Keratinocyte (primary cell): ENCODE data around the gene MPP1.

Experiments
- CTCF ChIP-seq, 3 experiments: IDR thresholded peaks in 1 of 3; conservative IDR thresholded peaks in 1 of 3; optimal IDR thresholded peaks in 1 of 3; 2 replicates in 2 of 3; 3 replicates in 1 of 3; pipeline versions ENCODE3 to v1.5.1; 2011; ENCODE audit warnings: low read length in 3 of 3, mild to moderate bottlenecking in 3 of 3, moderate library complexity in 2 of 3, control low read depth in 1 of 3, inconsistent platforms in 1 of 3; ENCODE audit not compliant: insufficient read depth in 2 of 3; ENCODE audit errors: extremely low read depth in 1 of 3
- EZH2 ChIP-seq: IDR thresholded peaks from one replicate; pipeline ENCODE4 v1.6.1; 2012; ENCODE audit warnings: inconsistent platforms, mild to moderate bottlenecking, low read length, moderate library complexity

GRCh38 chrX:154828016-154828408, 22.7 kb upstream of the MPP1 start:
- TF ChIP-seq CTCF (optimal IDR thresholded peaks at IDR 0.05 in 1 of 3, IDR thresholded peaks at IDR 0.05 in 1 of 3, conservative IDR thresholded peaks at IDR 0.05 in 1 of 3; ENCODE audit: extremely low read depth in 1 of 3, insufficient read depth in 2 of 3, low read length in 3 of 3) (no peak), EZH2 (no peak)
